Activated CD8-positive, alpha-beta memory T cell treated with anti-CD3 and anti-CD28 coated beads, Interleukin-2, amount 50 U/mL, for 24 hours (primary cell): ENCODE results near the gene SPPL2A.
"Not testable (repeated sequence)": the region's sequence is repeated elsewhere in the genome, so short reads cannot be mapped to it uniquely, and the experiment has no call there.

Source experiments
- DNase-seq: peaks from one replicate; pipeline ENCODE4 v3.0.0-alpha.2; 2020; ENCODE audit errors: extremely low read depth

SPPL2A gene, protein sequence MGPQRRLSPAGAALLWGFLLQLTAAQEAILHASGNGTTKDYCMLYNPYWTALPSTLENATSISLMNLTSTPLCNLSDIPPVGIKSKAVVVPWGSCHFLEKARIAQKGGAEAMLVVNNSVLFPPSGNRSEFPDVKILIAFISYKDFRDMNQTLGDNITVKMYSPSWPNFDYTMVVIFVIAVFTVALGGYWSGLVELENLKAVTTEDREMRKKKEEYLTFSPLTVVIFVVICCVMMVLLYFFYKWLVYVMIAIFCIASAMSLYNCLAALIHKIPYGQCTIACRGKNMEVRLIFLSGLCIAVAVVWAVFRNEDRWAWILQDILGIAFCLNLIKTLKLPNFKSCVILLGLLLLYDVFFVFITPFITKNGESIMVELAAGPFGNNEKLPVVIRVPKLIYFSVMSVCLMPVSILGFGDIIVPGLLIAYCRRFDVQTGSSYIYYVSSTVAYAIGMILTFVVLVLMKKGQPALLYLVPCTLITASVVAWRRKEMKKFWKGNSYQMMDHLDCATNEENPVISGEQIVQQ

DNA sequence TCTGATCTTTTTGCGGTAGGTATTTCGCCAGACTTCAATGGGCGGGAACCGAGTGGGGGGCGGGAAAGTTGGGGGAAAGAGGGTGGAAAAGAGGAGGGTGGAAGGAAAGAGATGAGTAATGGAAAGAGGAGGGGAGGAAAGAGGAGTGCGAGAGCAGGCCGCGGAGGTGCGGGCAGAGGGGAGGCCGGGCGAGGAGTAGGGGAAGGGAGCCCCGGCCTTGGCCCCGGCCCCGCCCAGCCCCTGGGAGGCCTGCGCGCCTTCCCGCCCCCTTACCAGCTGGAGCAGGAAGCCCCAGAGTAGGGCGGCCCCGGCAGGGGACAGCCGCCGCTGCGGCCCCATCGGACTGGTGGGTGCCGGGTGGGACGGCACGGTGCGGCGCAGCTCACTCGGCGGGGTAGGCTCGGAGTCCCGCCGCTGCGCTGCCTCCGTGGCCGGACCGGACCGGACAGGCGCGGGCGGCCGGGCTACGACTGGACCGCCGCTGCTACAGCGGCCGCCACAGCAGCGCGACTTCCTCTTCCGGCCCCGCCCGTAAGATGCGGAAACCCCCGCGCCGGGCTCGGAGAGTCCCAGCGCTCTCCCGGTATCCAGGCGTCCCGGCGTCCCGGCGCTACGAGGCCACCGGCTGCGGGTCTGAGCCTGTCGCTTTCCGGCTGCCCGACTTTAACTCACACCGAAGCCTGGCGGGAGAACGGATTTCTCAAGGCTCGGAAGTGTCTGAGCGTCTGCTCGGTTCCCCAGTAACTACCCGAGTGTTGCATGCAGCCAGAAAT is at the start of gene SPPL2A:
Gene SPPL2A, minus strand, starts transcription at position 512 of the 773 bp plus-strand sequence. Its CDS starts 173 bp downstream, at position 339.
- peak; percentile 63 for DNase-seq

DNA sequence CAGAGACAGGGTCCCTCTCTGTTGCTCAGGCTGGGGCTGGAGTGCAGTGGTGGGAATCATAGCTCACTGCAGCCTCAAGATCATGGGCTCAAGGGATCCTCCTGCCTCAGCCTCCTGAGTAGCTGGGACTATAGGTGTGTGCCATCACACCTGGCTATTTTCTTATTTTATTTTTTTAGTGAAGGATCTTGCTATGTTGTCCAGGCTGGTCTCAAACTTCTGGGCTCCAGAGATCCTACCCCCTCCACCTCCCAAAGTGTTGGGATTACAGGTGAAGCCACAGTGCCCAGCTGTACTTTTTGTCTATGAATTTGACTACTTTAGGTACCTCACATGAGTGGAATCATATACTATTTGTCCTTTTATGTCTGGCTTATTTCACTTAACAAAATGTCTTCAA is 49.1 kb upstream of the SPPL2A start:
- DNase-seq = no peak

DNA sequence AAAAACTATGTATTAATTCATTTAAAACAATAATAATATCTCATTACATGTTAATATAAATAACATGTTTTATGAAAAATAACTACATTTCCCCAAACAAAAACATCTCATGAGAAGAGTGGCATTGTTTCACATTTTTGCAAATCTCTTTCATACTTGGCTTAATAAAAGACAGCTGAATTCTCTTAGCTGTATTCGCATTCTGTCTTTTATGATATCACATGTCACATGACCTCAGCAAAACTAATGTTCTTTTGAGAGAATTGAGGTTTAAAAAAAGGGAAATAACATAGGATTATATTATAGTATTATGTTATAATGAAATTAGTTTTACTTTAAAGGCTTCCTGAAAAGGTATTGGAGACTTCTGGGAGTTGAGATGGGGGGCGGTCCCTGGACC is 48.4 kb upstream of the SPPL2A start:
- DNase-seq = no peak

DNA sequence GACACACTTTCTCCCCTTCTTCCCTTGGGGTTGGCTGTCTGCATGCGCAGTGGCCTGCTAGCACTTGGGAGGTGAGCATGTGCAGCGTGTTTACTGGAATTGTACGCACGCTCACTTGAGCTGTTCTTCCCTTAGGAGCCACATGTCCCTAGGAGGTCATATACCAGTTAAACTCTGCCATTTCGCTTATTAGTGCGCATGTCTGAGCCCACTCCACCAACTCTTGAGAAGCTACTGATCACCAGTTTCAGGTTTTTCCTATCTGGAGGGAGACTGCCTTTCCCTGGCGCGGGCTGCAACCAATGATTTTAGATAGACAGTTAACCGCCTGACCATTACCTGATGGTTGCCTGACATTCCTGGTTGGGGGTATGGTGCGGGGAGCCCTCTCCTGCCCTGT is 47.6 kb upstream of the SPPL2A start:
- no peak for DNase-seq

DNA sequence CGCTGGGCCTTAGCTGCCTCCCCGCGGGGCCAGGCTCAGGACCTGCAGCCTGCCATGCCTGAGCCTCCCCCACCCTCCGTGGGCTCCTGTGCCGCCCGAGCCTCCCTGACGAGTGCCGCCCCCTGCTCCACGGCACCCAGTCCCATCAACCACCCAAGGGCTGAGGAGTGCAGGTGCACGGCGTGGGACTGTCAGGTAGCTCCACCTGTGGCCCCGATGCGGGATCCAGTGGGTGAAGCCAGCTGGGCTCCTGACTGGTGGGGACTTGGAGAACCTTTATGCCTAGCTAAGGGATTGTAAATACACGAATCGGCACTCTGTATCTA is 46.6 kb upstream of the SPPL2A start:
- DNase-seq = not testable (repeated sequence)

DNA sequence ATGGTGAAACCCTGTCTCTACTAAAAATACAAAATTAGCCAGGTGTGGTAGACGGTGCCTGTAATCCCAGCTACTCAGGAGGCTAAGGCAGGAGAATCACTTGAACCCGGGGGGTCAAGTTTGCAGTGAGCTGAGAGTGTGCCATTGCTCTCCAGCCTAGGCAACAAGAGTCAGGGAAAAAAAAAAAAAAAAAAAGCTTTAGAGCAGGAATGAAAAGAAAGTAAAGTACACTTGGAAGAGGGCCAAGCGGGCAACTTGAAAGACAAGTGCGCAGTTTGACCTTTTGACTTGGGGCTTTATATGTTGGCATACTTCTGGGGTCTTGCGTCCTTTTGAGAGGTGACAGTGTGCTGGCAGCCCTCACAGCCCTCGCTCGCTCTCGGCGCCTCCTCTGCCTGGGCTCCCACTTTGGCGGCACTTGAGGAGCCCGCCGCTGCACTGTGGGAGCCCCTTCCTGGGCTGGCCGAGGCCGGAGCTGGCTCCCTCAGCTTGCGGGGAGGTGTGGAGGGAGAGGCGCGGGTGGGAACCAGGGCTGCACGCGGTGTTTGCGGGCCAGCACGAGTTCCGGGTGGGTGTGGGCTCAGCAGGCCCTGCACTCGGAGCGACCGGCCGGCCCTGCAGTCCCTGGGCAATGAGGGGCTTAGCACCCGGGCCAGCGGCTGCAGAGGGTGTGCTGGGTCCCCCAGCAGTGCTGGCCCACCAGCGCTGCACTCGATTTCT is 46.1 kb upstream of the SPPL2A start:
- not testable (repeated sequence) for DNase-seq

DNA sequence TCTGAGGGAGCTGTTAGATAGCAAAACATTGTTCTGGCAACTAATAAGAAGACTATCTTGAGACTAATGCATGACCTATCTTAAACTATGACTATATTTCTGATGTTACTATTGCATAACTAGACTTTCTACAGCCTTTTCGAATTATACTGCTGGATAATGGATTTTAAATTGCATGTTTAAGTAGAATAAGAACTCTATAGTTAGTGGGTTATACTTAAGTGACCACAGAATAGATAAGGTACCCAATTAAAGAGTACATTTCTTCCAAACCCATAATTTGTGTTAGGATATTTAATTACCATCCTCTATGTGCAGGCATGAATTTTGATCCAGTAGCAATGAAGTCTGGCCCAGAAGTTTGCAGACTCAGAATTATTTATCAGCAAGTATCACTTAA is 44.6 kb upstream of the SPPL2A start:
- no peak for DNase-seq

DNA sequence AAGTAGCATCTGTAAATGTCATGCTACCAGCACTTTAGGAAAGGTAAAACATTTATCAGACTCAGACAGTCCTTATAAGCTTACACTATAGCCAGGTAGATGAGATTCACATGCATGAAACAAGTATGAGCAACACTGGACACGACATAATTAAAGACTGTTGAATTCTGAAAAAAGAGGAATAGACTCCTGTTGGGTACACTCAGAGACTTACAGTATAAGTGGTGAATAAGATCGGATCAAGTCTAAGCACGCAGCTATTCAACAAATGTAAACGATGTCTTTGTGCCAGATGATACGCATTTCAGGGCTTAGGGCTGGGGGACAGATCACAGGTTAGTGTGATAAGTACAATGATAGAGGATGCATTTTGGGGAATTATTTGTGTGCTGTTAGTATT is 43.2 kb upstream of the SPPL2A start:
- no peak for DNase-seq

DNA sequence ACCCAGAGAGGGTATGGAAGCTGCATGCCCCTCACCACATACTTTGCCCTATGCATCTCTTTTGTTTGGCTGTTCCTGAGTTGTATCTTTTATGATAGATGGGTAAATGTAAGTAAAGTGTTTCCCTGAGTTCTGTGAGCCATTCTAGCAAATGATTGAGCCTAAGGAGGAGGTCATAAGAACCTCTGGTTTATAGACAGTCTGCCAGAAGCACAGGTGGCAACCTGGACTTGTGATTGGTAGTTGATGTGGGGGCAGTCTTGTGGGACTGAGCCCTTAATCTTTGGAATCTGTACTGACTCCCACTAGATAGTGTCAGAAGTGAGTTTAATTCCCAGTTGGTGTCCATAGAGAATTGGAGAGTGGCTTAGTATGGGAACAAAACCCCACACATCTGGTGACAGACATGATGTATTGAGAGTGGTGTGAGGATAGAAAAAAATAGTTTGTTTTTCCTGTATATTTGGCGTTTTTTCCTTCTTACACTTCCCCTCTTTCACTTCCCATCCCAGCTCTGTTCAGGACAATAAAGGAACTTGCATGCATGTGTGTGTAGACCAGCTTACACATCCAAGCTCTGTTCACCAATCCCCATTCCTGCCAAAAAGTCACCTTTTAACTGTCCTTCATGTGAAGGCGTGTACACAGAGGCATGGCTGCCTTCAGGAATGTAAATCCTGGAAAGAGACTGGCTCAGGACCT is 38.1 kb upstream of the SPPL2A start:
- no peak for DNase-seq

DNA sequence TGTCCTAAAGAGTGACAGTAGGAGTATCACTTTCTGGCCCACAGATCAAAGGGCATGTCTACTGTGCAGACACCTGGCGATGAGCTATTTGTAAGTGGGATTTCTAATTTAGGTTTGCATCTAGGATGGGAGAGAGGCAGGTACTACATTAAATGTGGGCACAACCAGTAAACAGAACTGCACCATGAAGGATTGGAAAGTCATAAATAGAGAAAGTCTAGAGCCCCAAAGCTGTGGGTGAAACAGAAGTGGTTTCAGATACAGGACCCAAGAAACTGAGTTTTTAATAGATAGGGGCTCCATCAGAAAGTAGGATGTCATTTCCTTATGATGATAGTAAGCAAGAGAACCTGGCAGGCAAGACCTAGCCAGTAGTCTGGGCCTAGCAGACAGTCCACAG is 35.2 kb upstream of the SPPL2A start:
- DNase-seq = no peak

DNA sequence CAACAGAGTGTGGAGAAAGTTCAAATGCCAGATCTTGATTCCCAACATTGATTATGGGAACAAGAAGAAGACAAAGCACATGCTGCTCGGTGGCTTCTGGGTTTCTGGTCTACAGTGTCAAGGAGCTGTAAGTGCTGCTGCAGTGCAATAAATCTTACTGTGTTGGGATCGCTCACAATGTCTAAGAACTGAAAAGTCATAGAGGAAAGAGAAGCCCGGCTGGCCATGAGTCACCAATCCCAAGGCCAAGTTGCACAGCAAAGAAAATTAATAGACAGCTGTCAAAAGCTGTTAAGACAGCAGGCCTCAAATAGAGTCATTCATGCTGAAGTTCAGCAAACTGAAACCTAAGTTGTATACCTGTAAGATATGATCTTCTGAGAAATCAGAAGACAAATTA is 33.2 kb upstream of the SPPL2A start:
- DNase-seq = no peak

DNA sequence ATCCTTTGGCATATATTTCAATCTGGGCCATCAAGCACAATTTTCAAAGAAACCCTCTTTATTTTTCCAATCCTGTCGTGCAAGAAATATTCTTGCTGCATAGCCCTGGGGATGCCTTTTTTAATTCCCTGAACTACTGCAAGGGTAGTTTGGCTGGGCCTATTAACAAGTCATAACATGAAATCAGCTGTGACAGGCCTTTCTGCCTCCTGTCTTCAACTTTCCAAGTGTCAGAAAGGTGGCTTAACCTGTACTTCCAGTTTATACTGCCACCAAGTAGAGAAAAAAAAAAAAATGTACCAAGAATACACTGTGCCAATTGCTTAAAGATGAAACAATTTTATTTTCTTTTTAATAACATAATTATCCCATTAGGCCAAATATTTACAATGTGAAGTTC is 32.4 kb upstream of the SPPL2A start:
- no peak for DNase-seq

DNA sequence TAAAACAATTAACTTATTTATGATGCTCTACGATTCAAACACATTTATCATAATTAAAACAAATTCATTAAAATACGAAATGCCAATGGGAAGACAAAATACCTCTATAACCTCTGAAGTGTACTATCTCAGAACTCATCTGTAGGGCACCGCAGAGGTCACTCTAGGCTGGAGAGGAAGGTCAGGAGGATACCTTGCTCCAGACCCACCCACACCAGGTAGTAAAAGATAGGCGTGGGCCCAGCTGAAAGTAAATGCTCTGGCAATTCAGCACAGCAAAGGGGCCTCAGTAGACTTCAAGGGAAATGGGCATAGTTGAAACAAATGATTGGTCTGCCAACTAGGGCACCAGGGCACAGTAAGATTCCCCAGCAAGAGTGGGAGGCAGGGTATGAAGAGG is 26.0 kb upstream of the SPPL2A start:
- no peak for DNase-seq

DNA sequence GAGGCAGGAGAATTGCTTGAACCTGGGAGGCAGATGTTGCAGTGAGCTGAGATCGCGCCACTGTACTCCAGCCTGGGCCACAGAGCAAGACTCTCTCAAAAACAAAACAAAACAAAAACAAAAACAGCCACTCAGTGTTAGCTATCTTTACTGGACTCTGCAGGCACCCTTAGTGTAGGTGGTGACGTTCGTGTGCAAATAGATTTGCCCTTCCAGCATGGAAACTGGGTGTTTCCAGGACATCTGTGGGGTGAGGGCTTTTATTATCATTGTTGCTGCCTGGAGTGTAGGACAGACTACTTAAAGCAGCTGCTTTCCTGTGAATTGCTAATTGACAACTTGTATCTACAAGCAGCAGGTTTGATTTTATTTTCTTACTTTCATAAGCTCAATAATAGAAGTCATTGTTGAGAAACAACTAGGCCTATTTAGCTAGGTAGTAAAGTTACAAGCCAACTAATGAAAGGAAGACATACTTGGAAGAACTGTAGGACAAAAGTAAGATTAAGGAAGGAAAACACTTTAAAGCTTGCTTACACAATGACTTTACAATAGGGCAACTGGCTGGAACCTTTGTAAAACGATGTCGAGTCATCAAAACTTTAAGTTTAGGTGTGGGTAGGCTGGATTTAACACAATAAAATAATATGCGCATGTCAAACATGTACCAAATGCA is 25.4 kb upstream of the SPPL2A start:
- DNase-seq = no peak

DNA sequence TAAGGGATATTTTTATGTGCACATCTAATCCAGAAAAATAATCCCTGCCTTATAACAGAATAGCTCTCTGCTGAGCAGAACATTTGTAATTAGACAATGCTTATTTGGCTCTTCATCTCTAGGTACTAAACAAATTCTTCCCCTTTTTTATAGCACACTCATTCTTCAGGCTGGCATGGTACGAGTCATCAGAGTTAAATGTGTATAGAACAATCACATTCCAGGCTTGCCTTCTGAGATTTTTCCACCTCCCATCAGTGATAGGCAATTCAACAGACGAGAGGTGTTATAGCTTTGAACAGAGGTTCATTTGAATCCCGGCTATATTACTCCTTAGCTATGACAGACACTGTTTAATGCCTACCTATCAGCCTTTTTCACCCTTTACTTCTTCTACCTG is 21.4 kb upstream of the SPPL2A start:
- no peak for DNase-seq

DNA sequence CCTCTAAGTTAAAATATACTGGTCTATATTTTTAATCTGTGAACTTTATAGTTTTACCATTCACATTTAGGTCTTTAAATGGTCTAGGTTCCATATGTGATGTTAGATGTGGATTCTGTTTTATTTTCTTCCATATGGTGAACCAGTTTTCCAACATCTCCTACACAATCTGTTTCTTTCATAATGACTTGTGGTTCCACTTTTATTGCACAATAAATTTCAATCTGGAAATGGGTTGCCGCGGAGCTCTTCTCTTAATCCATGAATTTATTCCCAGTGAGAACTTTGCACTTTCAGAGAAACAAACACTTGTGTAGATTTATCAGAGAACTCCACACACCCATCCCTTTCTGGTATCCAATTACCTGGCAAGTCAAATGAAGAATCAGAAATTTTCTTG is 20.9 kb upstream of the SPPL2A start:
- DNase-seq = no peak

DNA sequence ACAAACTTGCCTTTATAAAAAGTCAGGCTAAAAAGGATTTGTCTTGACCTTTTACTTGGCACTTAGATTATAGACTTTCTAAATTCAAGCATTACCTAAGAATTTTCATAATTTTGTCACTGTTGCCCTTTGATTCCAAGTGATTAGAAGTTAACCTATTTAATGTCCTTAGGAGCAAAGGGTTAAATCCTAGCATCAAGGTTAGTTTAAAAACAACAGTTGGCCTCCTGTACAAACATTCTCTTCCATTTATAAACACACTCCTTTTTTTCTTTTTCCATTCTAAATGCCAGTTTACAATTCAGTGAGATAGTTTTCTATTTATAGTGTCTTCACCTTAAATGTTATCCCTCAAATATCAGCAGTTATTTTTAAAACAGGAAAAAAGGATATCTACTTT is 18.4 kb upstream of the SPPL2A start:
- no peak for DNase-seq

DNA sequence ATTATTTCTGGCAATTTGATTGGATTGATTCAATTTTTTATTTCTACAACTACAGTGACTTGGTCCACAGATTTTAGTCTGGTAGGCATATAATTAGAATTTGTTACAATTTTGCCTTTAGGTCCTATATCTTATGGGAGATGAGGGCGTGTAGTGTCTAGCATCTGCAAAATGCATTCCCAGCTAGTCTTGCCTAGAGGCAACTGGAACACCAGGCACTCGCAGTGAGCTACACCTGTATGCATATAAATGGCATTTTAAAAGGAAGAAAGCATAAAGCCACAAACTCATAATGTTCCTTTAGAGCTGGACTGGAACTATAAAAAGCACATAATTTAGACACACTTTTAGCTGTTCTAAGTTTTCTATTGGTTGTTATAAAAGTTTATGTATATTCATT is 17.9 kb upstream of the SPPL2A start:
- no peak for DNase-seq

DNA sequence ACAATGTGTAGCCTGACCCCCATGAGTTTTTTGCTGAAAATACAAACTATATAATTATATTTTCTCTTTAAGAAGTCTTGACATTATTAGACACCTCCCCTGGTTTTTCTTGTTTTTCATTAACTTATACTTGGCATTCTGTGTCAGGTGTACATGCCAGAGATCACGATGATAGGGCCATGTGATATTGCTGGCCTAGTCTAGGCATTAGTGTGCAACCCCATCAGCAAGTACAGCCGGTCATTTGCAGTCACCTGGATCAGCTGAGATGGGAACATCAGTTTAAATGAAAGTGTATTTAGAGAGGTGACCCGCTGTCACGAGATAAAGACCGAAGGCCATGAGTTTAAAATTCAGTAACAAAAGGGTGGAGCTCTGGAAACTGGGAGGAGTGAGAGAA is 12.6 kb upstream of the SPPL2A start:
- DNase-seq = no peak

DNA sequence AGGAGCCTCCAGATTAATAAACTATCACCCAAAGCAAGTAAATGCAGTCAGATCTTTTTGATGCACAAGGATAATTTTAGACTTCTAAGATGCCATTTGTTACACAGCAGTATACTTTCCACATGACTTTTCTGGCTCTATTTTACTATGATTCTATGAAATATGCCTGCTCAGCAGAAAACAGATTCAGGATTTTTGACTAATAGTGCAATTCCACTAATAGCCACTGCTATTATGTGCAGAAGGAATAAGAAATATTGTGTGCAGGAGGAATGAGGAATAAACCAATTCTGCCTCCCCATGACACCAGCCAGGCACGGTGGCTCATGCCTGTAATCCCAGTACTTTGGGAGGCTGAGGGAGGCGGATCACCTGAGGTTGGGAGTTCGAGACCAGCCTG is 11.5 kb upstream of the SPPL2A start:
- no peak for DNase-seq

DNA sequence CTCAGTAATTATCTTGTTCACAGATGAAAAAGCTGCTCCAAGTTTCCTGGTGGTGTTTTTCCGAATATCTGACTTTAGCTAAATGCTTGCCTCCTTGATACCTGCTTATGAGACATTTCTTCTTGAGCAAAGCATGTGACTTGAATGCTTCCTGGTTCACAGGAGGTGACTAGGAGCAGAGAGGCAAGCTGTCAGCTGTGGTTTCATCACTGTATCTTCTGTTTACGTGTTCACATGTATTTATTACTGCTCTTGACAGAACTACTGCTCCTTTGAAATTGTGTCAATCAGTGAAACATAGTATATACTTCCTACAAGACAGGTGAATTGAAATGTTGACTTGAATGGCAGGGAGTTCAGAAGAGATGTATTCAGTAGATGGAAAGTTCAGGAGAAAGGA is 8.9 kb upstream of the SPPL2A start:
- no peak for DNase-seq
